Stimulated activated CD4-positive, alpha-beta T cell treated with anti-CD3 and anti-CD28 coated beads, TNF-alpha, amount 100 ng/mL, for 4 hours (primary cell): ENCODE results near the gene TXNDC2.
"Not testable (repeated sequence)": the region's sequence is repeated elsewhere in the genome, so short reads cannot be mapped to it uniquely, and the experiment has no call there.

Experiments used
- DNase-seq, 3 experiments: peaks; one replicate each; pipeline ENCODE4 v3.0.0-alpha.2; 2020; ENCODE audit warnings: low read depth in 3 of 3

The TXNDC2 gene

DNA sequence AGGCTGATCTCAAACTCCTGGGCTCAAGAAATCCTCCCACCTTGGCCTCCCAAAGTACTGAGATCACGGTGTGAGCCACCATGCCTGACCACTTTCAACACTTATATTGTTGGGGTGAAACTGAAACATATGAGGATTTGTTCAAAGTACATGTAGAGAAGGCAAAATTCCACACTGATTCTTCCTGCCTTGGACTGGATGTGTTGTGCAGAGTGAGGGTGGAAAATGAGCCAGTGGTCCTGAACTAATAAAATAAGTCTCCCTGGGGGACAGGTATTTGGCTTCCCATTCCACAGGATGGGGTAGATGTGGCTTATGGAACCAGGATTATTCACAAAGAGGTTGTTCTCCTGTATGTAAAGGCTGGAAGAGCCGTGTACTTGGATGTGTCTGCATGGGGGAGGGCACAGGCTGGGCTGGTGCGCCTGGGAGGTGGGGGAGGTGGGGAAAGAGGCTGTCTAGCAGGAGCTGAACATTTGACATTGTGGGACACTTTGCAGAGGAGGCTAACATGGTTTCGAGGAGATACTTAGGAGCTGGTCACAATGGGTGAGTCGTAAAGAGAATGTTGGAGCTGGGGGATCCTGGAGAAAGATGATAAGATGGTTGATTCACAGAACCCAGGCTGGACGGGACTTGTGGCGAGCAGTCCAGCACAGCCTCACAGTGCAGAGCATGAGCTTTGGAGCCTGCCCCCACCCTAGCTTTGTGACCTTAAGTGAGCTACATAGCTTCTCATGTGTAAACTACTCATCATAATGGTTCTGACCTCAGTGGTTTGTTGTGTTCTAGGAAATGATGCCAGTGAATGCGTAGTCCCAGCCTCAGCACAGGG is at the start of gene TXNDC2:
TSS of gene TXNDC2 (plus strand) at position 804 of the 835 bp plus-strand sequence. CDS start 708 bp downstream, outside the sequence.
- DNase-seq: no peak

DNA sequence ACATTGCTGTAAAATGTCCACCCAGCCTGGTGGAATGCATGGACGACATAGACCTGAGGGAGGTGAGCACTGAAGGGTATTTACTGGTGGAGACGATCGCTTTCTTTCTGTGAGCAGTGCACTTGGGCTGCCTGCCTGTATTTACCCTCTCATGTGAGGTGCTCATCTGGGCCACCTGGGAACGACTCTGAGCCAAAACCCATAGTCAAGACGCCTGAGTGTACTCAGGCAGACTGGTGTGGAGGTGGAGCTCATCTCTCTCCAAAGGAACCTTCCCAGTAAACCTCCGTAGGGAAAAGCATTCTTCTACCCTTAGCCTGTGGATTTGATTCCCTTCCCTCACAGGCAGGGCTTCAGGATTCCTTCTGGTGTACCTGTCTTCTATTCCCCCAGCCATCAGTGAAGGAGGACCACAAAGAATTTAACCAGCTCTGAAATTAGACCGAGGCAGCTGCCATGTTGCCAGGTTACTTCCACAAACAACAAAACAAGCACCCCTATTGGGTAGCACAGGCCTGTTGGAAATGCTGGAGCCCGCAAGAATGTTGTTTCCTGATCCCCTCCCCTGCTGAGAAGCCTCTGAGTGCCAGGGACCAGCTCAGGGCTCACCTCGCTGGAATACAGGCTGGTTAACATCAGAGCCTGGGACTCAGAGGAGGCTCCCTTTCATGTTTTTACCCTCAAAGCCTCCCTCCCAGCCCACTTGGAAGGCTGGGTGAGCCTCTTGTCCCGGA is 47.5 kb upstream of the TXNDC2 start:
- DNase-seq: no peak

DNA sequence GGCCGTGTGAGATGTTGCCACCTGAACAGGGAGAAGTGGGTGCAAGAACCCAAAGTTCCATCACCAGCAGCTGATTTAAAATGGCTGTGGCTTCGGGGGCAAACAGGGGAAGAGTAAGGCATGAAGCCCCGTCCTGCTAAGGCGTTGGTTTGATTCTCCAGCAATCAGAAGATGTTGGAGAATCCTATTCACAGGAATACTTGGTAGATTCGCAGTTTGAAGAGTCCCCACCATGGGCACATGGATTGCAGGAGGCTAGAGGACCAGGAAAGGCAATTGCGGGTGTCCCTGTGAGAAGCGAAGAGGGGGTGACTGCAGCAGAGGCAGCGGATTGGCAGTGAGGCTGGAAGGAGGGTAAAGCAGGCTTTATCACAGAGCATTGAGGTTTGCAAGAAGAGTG is 46.6 kb upstream of the TXNDC2 start:
- no peak for DNase-seq

DNA sequence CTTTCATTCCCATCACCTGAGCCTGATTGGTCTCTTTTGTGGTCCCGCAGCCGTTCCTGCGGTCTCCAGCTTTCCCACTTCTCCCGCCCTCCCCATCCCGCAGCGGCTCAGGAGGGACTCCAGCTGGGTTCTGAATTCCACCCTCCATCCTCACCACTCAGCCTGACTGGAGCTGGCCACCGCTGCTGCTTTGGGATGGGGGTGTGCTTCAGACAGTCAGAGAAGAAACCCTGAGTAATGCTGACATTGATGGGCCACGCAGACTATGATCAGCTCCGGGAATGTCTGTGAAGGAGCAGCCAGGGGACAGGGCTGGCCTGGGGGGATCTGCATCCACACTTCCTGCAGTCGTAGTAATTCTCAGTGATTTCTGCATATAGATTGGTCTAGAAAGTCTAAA is 45.9 kb upstream of the TXNDC2 start:
- no peak for DNase-seq

DNA sequence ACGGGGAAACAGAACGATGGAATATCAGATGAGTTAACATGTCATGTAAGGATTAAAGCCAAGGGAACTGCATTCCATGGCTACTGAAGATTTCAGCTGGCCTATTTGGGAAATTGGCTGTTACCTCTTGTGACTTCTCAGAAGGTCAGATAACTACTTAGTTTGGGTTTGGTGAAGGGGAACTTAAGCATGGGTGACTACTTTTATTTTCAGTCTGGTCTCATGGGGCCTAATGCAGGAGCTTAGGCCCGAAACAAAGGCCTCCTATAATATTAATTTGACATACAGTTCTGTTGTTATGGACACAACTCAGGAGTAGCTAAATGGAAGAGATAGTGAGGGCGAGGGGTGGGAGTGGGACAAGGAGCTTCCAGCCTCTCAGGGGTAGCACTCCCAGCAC is 44.0 kb upstream of the TXNDC2 start:
- no peak for DNase-seq

DNA sequence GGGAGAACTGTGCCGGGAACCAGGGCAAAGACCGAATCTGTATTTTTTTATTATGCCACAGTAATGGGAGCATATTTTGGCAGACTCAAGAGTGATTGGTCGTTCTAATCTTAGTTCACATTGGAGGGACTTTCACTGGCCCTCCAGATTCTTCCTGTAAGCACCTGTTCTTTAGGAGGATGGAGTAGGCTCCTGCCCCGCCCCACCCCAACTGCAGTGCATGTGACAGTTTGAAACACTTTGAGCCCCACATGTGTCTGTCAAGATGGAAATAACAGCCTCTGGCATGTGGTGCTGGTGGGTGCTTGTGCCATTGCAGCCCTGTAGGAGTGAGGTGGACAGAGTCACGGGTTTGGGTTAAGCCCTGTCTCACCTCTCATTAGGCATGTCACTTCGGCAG is 43.3 kb upstream of the TXNDC2 start:
- no peak for DNase-seq

DNA sequence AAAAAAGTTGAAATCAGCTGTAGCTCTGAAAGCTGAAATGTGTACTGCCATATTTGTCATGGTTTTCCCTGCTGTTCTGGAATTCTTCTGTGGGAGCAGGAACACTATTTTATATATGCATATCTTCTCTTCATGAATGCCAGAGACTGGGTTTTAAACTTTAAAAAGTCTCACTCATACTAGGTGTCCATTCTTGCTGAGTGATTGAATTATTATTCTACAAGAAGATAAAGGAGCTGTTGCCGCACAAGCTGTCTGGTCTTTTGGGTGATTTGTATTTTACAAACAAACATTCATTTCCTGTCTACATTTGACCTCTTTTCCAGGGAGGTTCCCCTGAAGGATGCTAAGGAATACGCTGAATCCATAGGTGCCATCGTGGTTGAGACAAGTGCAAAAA is 40.5 kb upstream of the TXNDC2 start:
- no peak for DNase-seq

DNA sequence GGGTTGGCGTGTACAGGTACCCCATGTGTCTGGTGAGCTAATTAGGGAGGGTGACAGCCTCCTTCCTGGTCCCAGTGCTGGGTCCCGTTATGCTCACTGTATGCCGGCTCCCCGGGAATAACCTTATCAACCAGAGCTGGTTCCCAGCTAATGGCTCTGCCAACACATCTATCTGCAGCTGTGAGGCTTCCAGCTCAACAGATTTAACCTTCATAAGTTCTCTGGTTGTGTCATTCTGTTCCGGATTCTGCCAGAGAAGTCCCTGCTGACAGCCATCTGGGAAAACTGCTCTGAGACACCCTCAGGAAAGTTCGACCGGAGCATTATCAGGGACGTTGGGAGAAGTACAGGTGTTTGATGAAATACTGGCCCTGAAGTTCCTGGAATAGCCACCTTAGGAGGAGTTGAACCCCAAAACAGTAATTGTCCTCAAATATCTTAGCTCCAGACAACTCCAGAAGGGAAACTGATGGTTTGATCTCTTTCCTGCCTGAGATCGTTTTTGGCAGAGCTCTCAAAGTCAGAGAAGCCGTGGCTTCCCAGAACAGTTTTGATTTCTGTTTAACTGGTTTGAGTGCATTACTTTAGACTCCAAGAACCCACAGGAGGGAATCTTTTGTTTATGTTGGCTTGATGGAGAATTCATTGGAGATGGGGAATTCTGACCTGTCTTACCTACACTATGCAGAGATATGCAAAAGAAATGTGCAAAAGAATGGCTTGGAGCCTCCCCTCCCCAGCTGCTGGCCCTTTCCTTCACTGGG is 39.4 kb upstream of the TXNDC2 start:
- no peak for DNase-seq

DNA sequence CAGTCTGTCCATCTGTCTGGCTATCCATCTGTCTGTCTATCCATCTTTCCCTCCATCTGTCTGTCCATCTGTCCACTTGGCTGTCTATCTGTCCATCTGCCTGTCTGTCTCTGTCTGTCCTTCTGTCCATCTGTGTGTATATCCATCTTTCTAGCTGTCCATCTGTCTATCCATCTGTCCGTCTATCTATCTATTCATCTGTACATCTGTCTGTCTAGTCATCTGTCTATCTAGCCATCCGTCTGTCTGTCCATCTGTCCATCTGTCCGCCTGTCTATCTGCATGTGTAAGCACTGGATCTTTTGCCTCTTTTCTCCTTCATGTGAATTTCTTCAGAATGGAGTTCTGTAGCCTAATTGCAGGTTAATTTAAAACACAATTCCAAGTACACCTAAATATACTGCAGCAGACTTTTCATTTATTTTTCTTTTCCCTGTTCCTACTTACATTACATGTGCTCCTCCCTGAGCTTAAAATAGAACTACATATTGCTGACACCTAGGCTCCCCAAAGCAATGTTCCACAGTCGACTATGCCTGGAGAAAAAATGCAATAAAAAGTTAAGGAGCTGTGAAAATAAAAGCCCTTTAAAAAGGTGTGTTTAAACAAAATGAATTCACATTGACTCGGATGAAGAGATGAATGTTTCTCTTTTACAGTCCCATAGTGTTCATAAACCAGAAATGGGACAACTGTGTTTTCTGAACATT is 37.4 kb upstream of the TXNDC2 start:
- DNase-seq: no peak

DNA sequence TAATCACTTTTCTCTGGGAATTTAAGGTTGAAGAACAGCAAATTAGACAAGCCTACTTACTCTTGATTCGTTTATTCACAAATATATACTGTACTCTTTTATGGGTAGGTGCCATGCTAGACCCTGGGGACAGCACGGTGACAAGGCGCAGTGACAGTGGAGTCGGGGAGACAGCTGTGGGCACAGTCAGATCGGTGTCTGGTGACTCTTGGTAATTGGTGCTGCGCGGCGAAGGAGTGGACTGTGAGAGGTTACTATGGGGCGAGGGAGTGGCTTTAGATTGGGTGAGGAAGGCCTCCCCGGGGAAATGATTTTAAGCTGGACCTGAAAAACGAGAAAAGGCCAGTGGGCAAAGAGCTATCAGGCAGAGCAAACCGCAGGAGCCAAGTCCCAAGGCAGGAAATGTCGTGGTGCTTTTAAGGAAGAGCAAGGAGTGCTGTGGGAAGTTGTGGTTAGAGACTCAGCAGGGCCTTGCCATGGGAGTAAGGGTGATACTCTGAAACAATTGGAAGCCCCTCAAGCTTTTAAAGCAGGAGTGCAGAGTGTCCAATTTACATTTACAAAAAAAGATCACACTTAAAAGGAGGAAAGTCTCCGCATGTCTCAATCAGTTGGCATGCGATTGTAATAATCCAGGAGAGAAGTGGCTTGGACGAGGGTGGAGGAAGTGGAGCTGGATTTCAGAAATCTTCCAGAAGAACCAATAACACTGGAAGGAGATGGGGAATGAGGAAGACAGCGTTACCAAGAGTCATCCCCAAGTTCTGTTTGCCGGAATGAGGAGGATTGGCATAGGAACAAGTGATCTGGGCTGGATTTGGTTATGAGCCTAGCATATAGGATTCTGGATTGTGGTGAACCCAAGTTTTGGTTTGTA is 36.1 kb upstream of the TXNDC2 start:
- no peak for DNase-seq

DNA sequence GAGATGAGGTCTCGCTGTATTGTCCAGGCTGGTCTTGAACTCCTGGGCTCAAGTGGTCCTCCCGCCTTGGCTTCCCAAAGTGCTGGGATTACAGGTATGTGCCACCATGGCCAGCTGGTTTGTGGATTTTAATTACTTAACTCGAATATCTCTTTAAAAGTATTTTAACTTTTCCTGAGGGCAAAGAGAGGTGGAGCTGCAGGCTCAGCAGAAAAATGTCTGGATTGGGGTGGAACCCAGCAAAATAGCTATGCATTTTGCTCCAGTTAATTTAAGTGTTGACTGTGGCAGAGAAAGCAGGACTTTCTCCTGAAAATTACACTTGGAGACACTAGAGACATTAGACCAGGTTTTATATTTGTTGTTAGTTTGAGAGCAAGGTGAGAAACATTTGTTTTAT is 35.5 kb upstream of the TXNDC2 start:
- no peak for DNase-seq

DNA sequence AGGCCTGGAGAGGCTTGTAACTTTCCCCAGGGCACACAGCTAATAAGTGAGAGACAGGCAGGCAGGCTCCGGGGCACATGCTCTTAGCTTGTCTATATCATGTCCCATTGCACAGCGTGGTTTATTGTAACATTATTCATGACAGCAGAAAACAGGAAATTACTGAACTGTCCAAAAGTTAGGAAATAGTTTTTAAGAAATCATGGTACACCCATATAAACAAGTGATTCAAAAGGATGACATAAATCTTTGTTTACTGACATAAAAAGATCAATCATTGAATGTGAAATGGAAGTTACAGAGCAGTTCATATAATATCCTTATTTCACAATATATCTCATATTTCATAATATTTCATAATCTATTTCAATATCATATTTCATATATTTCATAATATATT is 34.3 kb upstream of the TXNDC2 start:
- no peak for DNase-seq

DNA sequence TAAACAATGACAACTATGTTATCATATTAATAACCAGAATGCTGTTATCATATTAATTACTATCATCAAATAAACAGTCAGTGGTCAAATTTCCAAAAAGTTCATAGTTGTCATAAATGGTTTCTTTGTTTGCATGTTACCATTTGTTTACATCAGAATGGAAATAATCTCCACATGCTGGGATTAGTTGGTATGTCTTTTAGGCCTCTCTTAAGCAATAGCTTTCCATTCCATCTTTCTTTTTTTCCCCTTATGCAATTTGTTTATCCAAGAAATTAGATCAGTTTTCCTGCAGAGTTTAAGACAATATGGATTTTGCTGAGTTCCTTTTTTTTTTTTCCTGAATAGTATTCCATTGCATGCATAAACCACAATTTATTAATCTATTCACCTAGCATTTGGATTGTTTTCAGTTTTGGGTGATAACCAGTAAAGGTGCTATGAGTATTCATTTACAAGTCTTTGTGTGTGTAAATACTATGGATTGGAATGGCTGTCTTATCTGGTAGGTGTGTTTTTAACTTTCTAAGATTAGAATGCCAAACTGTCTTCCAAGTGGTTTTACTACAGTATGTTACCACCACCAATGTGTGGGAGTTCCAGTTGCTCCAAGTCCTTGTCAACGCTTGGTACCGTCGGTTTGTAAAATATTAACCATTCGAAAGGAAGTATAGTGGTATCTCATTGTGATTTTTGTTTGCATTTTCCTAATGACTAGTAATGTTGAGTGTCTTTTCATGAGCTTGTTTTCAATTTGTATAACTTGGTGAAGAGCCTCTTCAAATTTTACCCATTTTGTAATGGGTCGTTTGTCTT is 33.3 kb upstream of the TXNDC2 start:
- no peak for DNase-seq

DNA sequence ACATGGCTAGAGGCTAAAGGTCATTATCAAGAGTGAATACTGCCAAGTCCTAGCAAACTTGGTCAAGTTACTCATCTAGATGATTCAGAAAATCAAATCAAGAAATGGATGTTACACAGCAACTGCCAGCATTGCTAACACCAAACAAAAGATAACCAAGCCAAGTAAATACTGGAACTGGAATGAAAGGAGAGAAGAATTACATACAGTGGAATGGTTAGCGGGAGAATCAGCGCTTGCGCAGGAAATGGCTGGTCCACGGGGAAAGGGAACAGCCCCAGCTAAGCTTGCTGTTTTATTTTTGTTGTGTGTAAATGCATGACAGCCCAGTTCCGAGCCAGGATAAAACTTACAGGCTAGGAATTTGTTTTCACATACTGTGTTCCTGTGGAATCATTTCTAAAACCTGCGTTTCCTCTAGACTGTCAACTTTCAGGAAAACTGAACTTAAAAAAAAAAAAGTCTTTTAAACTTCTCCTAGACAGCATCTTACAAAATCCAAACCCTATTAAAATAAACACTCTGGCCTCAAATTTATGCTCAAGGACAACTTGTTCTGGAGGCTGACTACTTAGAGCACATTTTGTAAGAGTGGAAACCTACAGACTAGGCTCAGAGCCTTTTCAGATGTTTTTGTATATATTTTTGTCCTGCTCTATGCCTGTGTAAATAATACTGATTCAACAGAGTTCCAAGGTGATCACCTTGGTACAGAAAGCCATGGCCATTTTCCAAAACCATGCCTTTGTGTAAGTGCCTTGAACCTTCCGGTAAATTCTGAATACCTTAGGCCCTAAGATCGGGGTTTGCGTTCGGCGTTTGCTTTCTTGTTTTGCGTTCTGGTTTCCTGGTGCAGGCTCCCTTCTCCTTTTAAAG is 30.7 kb upstream of the TXNDC2 start:
- DNase-seq: no peak

DNA sequence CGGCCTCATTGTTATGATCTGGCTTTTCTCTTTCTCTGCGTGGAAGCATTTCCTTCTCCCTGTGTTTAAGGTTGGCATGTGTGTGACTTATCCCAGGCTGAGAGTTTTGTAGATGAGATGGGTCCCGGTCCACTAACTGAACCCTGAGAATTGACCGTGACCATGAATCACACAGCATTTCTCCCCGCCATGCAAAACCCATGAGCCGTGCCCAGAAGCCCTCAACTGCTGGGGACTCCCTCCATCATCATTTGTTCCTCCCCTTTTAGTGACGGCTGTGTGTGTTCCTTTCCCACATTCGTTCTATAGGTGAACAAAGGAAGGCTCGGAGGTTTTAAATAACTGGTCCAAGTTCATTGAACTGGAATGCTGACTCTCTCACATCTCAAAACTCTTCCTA is 30.1 kb upstream of the TXNDC2 start:
- no peak for DNase-seq

DNA sequence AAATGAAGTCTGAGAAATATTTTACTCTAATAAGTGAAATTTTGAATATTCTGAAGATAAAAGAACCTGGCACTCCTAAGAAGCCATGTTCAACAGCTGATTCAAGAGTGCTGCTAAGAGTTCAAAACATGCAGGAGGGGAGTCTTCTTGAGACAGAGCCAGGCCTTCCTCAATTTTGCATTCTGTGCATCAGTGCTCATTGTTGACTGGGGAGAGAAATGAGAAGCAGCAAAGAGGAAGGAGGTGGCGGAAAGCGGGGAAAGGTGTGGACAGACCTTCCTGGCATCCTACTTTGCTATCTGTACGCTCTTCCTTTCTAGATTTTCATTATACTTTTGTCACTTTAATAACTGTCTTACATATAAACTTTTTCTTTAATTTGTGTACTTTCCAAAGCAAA is 29.7 kb upstream of the TXNDC2 start:
- no peak for DNase-seq

DNA sequence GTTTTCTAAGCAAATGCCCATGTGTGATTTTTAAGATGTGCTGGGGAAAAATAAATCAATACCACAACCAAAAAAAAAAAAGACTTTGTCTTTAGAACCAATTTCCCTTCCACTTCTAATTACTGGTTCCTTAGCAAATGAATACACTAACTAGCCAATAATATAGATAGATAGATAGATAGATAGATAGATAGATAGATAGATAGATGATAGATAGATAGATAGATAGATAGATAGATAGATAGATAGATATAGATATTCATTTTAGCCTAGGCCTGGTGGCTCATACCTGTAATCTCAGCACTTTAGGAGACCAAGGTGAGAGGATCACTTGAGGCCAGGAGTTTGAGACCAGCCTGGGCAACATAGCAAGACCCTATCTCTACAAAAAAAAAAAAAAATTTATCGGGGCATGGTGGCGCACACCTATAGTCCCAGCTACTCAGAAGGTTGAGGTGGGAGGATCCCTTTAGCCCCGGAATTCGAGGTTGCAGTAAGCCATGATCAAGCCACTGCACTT is 28.2 kb upstream of the TXNDC2 start:
- DNase-seq: not testable (repeated sequence)

DNA sequence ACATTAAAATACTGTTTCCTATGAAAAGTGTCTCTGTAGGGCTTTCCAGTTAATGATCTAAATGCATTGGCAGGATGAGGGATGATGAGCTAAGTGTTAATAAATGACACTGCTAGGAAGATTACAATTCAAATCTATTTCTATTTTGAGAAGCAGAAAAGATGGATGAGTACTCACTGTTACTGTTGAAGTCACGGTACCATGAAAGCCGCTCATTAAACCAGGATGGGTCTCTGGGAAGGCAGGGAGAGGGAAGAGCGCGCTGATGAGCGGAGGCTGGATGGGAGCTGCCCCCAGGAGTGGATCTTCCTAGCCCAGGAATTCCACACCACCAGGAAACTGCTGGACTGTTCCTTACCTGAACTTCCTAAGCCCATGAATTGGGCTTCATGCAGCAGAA is 27.1 kb upstream of the TXNDC2 start:
- no peak for DNase-seq

DNA sequence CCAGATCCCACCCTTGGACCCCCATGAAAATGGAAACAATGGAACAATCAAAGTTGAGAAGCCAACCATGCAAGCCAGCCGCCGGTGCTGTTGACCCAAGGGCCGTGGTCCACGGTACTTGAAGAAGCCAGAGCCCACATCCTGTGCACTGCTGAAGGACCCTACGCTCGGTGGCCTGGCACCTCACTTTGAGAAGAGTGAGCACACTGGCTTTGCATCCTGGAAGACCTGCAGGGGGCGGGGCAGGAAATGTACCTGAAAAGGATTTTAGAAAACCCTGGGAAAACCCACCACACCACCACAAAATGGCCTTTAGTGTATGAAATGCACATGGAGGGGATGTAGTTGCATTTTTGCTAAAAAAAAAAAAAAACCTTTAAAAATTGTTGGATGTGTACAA is 26.5 kb upstream of the TXNDC2 start:
- no peak for DNase-seq
